Heart right ventricle (tissue), 16 donors: Measurements from ENCODE around the gene SPAG17. TPM values are rescaled to one million over a fixed set of nuclear protein-coding genes. Genes with fewer than 3 reads are reported as not detected.

Source experiments
- ATAC-seq, 8 donors: fragments of 200-7000 bp; cut with Tn5 transposase; one replicate each; pipeline ENCODE4 v1.9.1; 2020; ENCODE audit warnings: mild to moderate bottlenecking in 8 of 8, moderate library complexity in 8 of 8, moderate number of reproducible peaks in 1 of 8
- DNase-seq, 2 donors: peaks; one replicate each; pipeline ENCODE4 v3.0.0-alpha.2; 2020
- H3K27ac ChIP-seq, 10 donors: fragments of 200-600 bp; sonication (generic) in 2 of 10; one replicate each; pipeline versions ENCODE4 v1.5.0 to v1.8.0; 2020 to 2022; ENCODE audit warnings: mild to moderate bottlenecking in 3 of 10
- H3K27me3 ChIP-seq, 7 donors: fragments of 200-600 bp; one replicate each; pipeline ENCODE4 v1.8.0; 2021 to 2022; ENCODE audit warnings: mild to moderate bottlenecking in 2 of 7
- H3K36me3 ChIP-seq, 9 donors: fragments of 200-600 bp; sonication (generic) in 1 of 9; one replicate each; pipeline versions ENCODE4 v1.5.0 to v1.8.0; 2020 to 2022; ENCODE audit warnings: mild to moderate bottlenecking in 2 of 9
- H3K4me1 ChIP-seq, 9 donors: fragments of 200-600 bp; sonication (generic) in 1 of 9; one replicate each; pipeline versions ENCODE4 v1.5.0 to v1.8.0; 2020 to 2022; ENCODE audit warnings: mild to moderate bottlenecking in 4 of 9
- H3K4me3 ChIP-seq, 10 donors: fragments of 200-600 bp; sonication (generic) in 2 of 10; one replicate each; pipeline versions ENCODE4 v1.5.0 to v1.8.0; 2020 to 2022; ENCODE audit warnings: mild to moderate bottlenecking in 7 of 10, moderate library complexity in 2 of 10
- H3K9me3 ChIP-seq, 11 donors: fragments of 200-600 bp in 10 of 11; sonication (generic) in 2 of 11; one replicate each; pipeline versions ENCODE4 v1.5.0 to v1.8.0; 2013 to 2022; ENCODE audit warnings: mild to moderate bottlenecking in 2 of 11, control low read depth in 1 of 11, moderate library complexity in 1 of 11
- WGBS, 2 donors: extraction: QIAGEN DNeasy Blood & Tissue Kit; methylation state at CpG; one replicate each; pipeline ENCODE4 v1.1.7; 2013; ENCODE audit warnings: inconsistent platforms in 1 of 2; 5-methylcytosine and 5-hydroxymethylcytosine counted together
- intact Hi-C, 10 donors: fragments of 100-400 bp; cut with DNase I; formaldehyde crosslinking; loops; one replicate each; pipeline versions ENCODE4 v1.11.1 to v1.14.2; 2022
- polyA plus RNA-seq, 2 donors: library from polyadenylated mRNA; stranded (reverse); fragments of 200-250 nt; gene quantifications; one replicate each; pipeline ENCODE4 v1.2.3, GENCODE V29; 2013
- total RNA-seq, 10 donors: library from RNA; stranded (reverse); fragmentation: NEBNext Ultra II Directional in 3 of 10; extraction: Animal tissue kit (Norgen Biotek cat#: 25700) in 3 of 10; gene quantifications; one replicate each; pipeline versions ENCODE4 v1.2.1 to v1.2.4, GENCODE V29; 2021 to 2023
- TF ChIP-seq, protein P1 (sequence below), 9 donors: fragments of 200-600 bp; sonication (generic) in 2 of 9; IDR thresholded peaks; one replicate each; pipeline versions ENCODE4 v1.5.0 to v1.8.0; 2021 to 2022; ENCODE audit warnings: antibody characterized with exemption in 9 of 9, mild to moderate bottlenecking in 5 of 9, moderate library complexity in 1 of 9
- donor health status: Arrhythmogenic right ventricular cardiomyopathy.
- donor health status: ischemic (EF 13 %, LVEDD 7.1; RV severe dilation, severe dysfunction).
- donor health status: healthy with polysubstance abuse.
- donor health status: DM: no; HTN: yes; CAD: no.
- donor health status: DM: no; HTN: no; CAD: no.
- donor health status: ischemic (EF 25% LVEDD 6.9; RV normal size, moderate dysfunction).
- donor health status: ischemic (EF 25% LVEDD 5.7; RV mildly dilated, moderate dysfunction).
- donor health status: healthy.
- donor health status: DM: yes; HTN: yes; CAD: no.
- donor health status: Ischemic cardiomyopathy.
- donor health status: ischemic (EF 35%, LVEDD 5.7; RV mildly dilated, moderate dysfunction).
- donor health status: nonischemic (EF 11% LVEDD 7.7; RV severe dilation, severe dysfunction).
- donor health status: DM: yes; HTN: yes; CAD: no.
- donor health status: PGD.
- donor health status: ischemic (EF 29% LVEDD 5.4; RV normal size, mild dysfunction).
- donor health status: nonischemic (EF 23%, LVEDD 6.1; RV moderate dilation, normal function).

SPAG17 gene
- total and polyA plus RNA-seq, 12 donors, result 0.01 to 0.06 TPM; not detected in 10

GRCh38 chr1:118217141-118217838, 32.3 kb upstream of the SPAG17 start:
- no peak overlapping the region for H3K4me3 ChIP-seq
- intact Hi-C loops, result no loop called here
- 55 to 68% methylated on average over 5 of the region's 5 CpGs for WGBS, 2 donors
- H3K36me3 ChIP-seq, result no peaks in the 10 kb centered on the region
- DNase-seq, result no peak
- no peaks in the 10 kb centered on the region for H3K27me3 ChIP-seq
- H3K9me3 ChIP-seq, result peaks cover 0 to 12% (median 0%) of the 10 kb centered on the region in 11 donors
- no peak overlapping the region for H3K27ac ChIP-seq
- TF ChIP-seq, protein P1, sequence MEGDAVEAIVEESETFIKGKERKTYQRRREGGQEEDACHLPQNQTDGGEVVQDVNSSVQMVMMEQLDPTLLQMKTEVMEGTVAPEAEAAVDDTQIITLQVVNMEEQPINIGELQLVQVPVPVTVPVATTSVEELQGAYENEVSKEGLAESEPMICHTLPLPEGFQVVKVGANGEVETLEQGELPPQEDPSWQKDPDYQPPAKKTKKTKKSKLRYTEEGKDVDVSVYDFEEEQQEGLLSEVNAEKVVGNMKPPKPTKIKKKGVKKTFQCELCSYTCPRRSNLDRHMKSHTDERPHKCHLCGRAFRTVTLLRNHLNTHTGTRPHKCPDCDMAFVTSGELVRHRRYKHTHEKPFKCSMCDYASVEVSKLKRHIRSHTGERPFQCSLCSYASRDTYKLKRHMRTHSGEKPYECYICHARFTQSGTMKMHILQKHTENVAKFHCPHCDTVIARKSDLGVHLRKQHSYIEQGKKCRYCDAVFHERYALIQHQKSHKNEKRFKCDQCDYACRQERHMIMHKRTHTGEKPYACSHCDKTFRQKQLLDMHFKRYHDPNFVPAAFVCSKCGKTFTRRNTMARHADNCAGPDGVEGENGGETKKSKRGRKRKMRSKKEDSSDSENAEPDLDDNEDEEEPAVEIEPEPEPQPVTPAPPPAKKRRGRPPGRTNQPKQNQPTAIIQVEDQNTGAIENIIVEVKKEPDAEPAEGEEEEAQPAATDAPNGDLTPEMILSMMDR (IDR thresholded peaks at IDR 0.05), result no peak
- no peak for ATAC-seq
- no peaks in the 10 kb centered on the region for H3K4me1 ChIP-seq

DNA sequence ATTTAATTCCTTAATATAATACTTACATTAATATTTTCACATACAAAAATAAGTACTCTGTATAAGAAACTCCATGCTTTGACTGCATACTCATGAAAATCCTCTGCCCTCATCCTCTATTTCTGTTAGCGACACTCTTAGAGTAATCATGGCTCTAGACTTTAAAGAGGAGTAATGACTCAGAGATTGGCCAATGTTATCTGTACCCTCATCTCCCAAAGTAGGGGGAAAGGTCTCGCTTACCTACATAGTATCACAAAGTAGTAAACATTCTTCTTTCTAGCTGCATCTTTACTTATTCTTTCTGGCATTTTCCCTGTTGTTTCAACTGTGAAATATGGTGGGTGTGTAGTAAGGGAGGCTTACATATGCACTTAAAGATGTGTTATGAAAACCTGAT, 29.8 kb upstream of the SPAG17 start:
- Histone ChIP-seq H3K4me3 (no peak overlapping the region), H3K27me3 (no peaks in the 10 kb centered on the region), H3K36me3 (no peaks in the 10 kb centered on the region), H3K9me3 (peaks cover 0 to 18% (median 0%) of the 10 kb centered on the region in 11 donors), H3K27ac (no peak overlapping the region), H3K4me1 (no peaks in the 10 kb centered on the region)
- no peak for ATAC-seq
- TF ChIP-seq, protein P1 (IDR thresholded peaks at IDR 0.05), result no peak
- WGBS, 2 donors, result 79 to 86% methylated on average over 2 of the region's 2 CpGs
- intact Hi-C loops, result no loop called here
- DNase-seq, result no peak

DNA sequence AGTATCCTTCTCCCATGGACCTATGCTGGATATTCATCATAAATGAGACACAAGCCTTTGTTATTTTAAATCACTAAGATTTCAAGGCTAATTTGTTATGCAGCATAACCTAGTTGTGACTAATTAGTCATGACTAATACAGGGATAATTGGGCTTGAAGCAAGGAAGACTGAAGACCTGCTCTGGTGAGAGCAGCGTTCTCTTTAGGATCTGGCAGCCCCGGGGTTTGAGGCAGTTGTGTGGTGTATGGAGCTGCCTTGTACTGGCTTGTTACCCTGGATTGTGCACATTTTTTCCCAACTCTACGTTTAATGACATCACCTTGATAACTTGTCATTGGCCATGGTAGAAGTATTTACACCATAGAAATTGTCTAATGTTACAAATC, 25.7 kb upstream of the SPAG17 start:
- ATAC-seq (no peak), DNase-seq (no peak)
- WGBS, 2 donors, result 74 to 78% methylated on average over 3 of the region's 3 CpGs

DNA sequence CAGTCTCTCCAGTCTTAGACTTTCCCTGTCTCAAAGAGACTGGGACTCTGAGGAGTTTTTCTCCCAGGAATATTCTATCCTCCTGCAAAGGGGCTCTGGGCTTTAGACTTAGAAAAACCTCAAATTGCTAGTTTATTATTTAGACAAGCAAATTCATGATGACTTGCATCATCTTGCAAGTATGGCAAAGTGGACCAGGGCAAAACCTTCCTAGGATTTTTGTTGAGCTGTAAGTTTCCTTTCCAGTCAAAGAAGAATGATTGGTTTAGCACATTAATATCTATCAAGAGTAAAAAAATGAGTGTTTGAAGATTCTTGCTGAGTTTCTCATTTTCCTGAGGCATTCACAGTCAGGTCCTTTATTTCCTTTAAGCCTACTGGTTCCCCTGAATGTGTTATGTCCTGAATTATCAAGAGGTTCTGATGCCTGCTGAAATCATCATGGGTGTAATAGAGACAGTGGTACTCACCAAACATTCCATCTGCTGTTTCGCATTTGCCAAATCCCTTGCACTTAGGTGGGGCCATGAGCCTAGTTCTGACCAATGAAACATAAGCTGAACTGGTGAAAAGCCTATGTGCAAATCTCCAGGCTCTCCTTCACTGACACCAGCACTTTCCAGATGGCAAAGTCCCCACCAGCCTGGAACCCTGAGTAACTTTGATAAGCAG, 25.2 kb upstream of the SPAG17 start:
- Histone ChIP-seq H3K27me3 (no peaks in the 10 kb centered on the region), H3K4me1 (no peaks in the 10 kb centered on the region), H3K4me3 (no peak overlapping the region), H3K9me3 (peaks cover 0 to 18% (median 0%) of the 10 kb centered on the region in 11 donors), H3K36me3 (no peaks in the 10 kb centered on the region), H3K27ac (no peak overlapping the region)
- DNase-seq, result no peak
- TF ChIP-seq, protein P1 (IDR thresholded peaks at IDR 0.05), result no peak
- intact Hi-C loops, result no loop called here
- WGBS, 2 donors, result 90 to 97% methylated on average over 1 of the region's 1 CpG
- ATAC-seq, result no peak

More for the DNA sequence above, 25.7 kb upstream of the SPAG17 start:
- Histone ChIP-seq H3K9me3 (peaks cover 0 to 18% (median 0%) of the 10 kb centered on the region in 11 donors), H3K4me3 (no peak overlapping the region), H3K36me3 (no peaks in the 10 kb centered on the region), H3K27me3 (no peaks in the 10 kb centered on the region), H3K27ac (no peak overlapping the region), H3K4me1 (no peaks in the 10 kb centered on the region)
- intact Hi-C loops, result no loop called here
- TF ChIP-seq, protein P1 (IDR thresholded peaks at IDR 0.05), result no peak
